HG03457 (cell line): ENCODE results near the gene CFAP61.
A peak's percentile ranks its signal among the peaks of the same experiment; 100 is the strongest.

Experiments used
- ATAC-seq: cut with Tn5 transposase; IDR thresholded peaks from one replicate; pipeline ENCODE4 v1.9.1; 2021; ENCODE audit warnings: moderate number of reproducible peaks; ENCODE audit not compliant: unreplicated experiment

Gene CFAP61

GRCh38 chr20:20358801-20359200 is 306.5 kb downstream of the CFAP61 start:
- no peak for ATAC-seq

GRCh38 chr20:20359628-20360027 is 307.3 kb downstream of the CFAP61 start:
- no peak for ATAC-seq

GRCh38 chr20:20360464-20360863 is 308.1 kb downstream of the CFAP61 start:
- ATAC-seq: peak; percentile 65

- ATAC-seq: no peak
Observed at GRCh38 chr20:20362774-20363433, 310.6 kb downstream of the CFAP61 start.

GRCh38 chr20:20363434-20363798 is 311.1 kb downstream of the CFAP61 start:
- no peak for ATAC-seq

- no peak for ATAC-seq
Observed at GRCh38 chr20:20363799-20364592, 311.7 kb downstream of the CFAP61 start.

- no peak for ATAC-seq
Observed at GRCh38 chr20:20364593-20365479, 312.5 kb downstream of the CFAP61 start.

- no peak for ATAC-seq
Observed at GRCh38 chr20:20365480-20366161, 313.3 kb downstream of the CFAP61 start.

GRCh38 chr20:20366551-20366875 is 314.2 kb downstream of the CFAP61 start:
- ATAC-seq: no peak

GRCh38 chr20:20366876-20367574 is 314.7 kb downstream of the CFAP61 start:
- ATAC-seq: no peak

GRCh38 chr20:20367575-20368417 is 315.5 kb downstream of the CFAP61 start, which contains the start of gene INSM1:
Gene INSM1 (plus strand): TSS chr20:20368104. CDS start chr20:20368268, 164 bp downstream.
- no peak for ATAC-seq

GRCh38 chr20:20368418-20369249 is 316.3 kb downstream of the CFAP61 start:
- ATAC-seq: no peak

GRCh38 chr20:20369250-20370093 is 317.1 kb downstream of the CFAP61 start:
- ATAC-seq: no peak

GRCh38 chr20:20370094-20370575 is 317.8 kb downstream of the CFAP61 start:
- ATAC-seq: no peak

GRCh38 chr20:20371083-20371482 is 318.8 kb downstream of the CFAP61 start:
- ATAC-seq: no peak

GRCh38 chr20:20371681-20372080 is 319.3 kb downstream of the CFAP61 start:
- no peak for ATAC-seq

- no peak for ATAC-seq
Observed at GRCh38 chr20:20373091-20373571, 320.8 kb downstream of the CFAP61 start.
